Esophagus squamous epithelium (tissue), 5 donors: ENCODE measurements around the gene B4GALNT2. TPM values are rescaled to one million over a fixed set of nuclear protein-coding genes. Genes with fewer than 3 reads are reported as not detected.
"Not testable (repeated sequence)": the region's sequence is repeated elsewhere in the genome, so short reads cannot be mapped to it uniquely, and the experiment has no call there.

Experiments used
- DNase-seq: peaks from one replicate; lab custom pipeline; 2025; lab: John Stamatoyannopoulos, UW
- H3K27ac ChIP-seq, 4 donors: fragments of 200-600 bp; sonication (generic); one replicate each; pipeline ENCODE4 v1.5.1; 2016 to 2019; ENCODE audit warnings: mild to moderate bottlenecking in 1 of 4
- H3K27me3 ChIP-seq, 4 donors: fragments of 200-600 bp; sonication (generic); 1 replicate in 3 of 4; 2 replicates in 1 of 4; pipeline versions ENCODE4 v1.5.1 to v1.6.0; 2017 to 2021; ENCODE audit warnings: antibody characterized with exemption in 1 of 4
- H3K36me3 ChIP-seq, 3 donors: fragments of 200-600 bp; sonication (generic); one replicate each; pipeline ENCODE4 v1.5.1; 2016 to 2019
- H3K4me1 ChIP-seq, 3 donors: fragments of 200-600 bp; sonication (generic); one replicate each; pipeline ENCODE4 v1.5.1; 2017 to 2019
- H3K4me3 ChIP-seq, 4 donors: fragments of 200-600 bp; sonication (generic); 1 replicate in 3 of 4; 2 replicates in 1 of 4; pipeline ENCODE4 v1.5.1; 2016 to 2019; ENCODE audit warnings: mild to moderate bottlenecking in 2 of 4, moderate library complexity in 1 of 4
- H3K9me3 ChIP-seq, 3 donors: fragments of 200-600 bp; sonication (generic); one replicate each; pipeline ENCODE4 v1.5.1; 2016 to 2019
- POLR2A ChIP-seq, 4 donors: fragments of 450-650 bp; IDR thresholded peaks; one replicate each; pipeline ENCODE4 v1.6.1; 2017; ENCODE audit warnings: antibody characterized with exemption in 4 of 4, mild to moderate bottlenecking in 4 of 4, moderate library complexity in 3 of 4
- WGBS, 2 donors: methylation state at CpG; one replicate each; pipeline ENCODE4 v1.1.5; 2018; 5-methylcytosine and 5-hydroxymethylcytosine counted together
- intact Hi-C: fragments of 100-400 bp; cut with DNase I; formaldehyde crosslinking; loops from one replicate; pipeline ENCODE4 v1.15.0; 2022
- total RNA-seq, 4 donors: library from RNA; depleted of rRNA; stranded (reverse); fragments of >200 nt; gene quantifications; one replicate each; pipeline ENCODE4 v1.1.0, GENCODE V29; 2016
- TF ChIP-seq, protein P1 (sequence below), 6 experiments: fragments of 450-650 bp in 4 of 6; fragments of 200-600 bp in 2 of 6; sonication (generic) in 2 of 6; IDR thresholded peaks; one replicate each; pipeline ENCODE4 v1.5.1; 2016 to 2019; ENCODE audit warnings: antibody characterized with exemption in 6 of 6, mild to moderate bottlenecking in 4 of 6, moderate library complexity in 4 of 6
- donor health status: DM: yes; HTN: yes; CAD: no.

B4GALNT2 gene
- total RNA-seq, 4 donors from 2014 or later = 0.04 TPM; not detected in 3

- WGBS, 2 donors = 87 to 90% methylated on average over 5 to 7 of the region's 7 CpGs
- no peak overlapping the region for H3K4me3 ChIP-seq
Observed at GRCh38 chr17:49089094-49089493, 43.5 kb upstream of the B4GALNT2 start.

DNA sequence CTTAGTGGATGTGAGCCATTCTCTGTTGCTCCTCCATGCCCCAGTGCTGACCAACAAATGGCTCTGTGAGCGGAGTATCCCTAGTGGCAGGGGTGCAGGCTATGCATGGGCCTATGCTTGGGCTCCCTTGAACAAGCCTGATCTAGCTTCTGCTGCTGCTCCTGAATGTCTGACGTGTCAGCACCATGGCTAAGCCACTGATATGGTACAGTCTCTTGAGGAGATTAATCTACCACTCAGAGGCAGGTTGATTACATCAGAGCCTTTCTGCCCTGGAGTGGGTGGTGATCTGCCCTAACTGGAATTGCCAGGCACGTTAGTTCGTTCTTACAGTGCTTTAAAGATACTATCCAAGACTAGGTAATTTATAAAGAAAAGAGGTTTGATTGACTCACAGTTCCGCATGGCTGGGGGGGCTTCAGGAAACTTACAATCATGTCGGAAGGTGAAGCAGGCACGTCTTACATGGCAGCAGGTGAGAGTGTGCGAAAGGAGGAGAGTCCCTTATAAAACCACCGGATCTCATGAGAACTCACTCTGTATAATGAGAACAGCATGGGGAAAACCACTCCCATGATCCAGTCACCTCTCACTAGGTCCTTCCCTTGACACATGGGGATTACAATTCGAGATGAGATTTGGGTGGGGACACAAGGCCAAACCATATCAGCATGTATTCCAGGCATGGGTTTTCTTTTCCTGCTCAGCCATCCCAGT, 41.5 kb upstream of the B4GALNT2 start:
- Histone ChIP-seq H3K27me3 (peaks cover 0 to 31% (median 0%) of the 10 kb centered on the region in 4 donors), H3K4me1 (peaks cover 0 to 25% (median 5%) of the 10 kb centered on the region in 3 donors), H3K9me3 (no peaks in the 10 kb centered on the region), H3K27ac (peak overlapping the region; percentile 28 to 81 (median 55)), H3K36me3 (no peaks in the 10 kb centered on the region), H3K4me3 (no peak overlapping the region)
- DNase-seq = no peak
- intact Hi-C loops = no loop called here
- no peak for TF ChIP-seq POLR2A (IDR thresholded peaks at IDR 0.05)
- TF ChIP-seq, protein P1, sequence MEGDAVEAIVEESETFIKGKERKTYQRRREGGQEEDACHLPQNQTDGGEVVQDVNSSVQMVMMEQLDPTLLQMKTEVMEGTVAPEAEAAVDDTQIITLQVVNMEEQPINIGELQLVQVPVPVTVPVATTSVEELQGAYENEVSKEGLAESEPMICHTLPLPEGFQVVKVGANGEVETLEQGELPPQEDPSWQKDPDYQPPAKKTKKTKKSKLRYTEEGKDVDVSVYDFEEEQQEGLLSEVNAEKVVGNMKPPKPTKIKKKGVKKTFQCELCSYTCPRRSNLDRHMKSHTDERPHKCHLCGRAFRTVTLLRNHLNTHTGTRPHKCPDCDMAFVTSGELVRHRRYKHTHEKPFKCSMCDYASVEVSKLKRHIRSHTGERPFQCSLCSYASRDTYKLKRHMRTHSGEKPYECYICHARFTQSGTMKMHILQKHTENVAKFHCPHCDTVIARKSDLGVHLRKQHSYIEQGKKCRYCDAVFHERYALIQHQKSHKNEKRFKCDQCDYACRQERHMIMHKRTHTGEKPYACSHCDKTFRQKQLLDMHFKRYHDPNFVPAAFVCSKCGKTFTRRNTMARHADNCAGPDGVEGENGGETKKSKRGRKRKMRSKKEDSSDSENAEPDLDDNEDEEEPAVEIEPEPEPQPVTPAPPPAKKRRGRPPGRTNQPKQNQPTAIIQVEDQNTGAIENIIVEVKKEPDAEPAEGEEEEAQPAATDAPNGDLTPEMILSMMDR (IDR thresholded peaks at IDR 0.05) = peak in 1 of 6 experiments; percentile 28
- WGBS, 2 donors = 50 to 52% methylated on average over 8 to 9 of the region's 10 CpGs

More at GRCh38 chr17:49089094-49089493, 43.5 kb upstream of the B4GALNT2 start:
- TF ChIP-seq, protein P1 (IDR thresholded peaks at IDR 0.05) = no peak
- TF ChIP-seq POLR2A (IDR thresholded peaks at IDR 0.05) = no peak
- DNase-seq = no peak
- H3K27ac ChIP-seq = no peak overlapping the region
- H3K9me3 ChIP-seq = no peaks in the 10 kb centered on the region
- H3K4me1 ChIP-seq = peaks cover 0 to 28% (median 5%) of the 10 kb centered on the region in 3 donors
- H3K27me3 ChIP-seq = peaks cover 0 to 50% (median 0%) of the 10 kb centered on the region in 4 donors
- no peaks in the 10 kb centered on the region for H3K36me3 ChIP-seq
- intact Hi-C loops = no loop called here

GRCh38 chr17:49093131-49093530, 39.4 kb upstream of the B4GALNT2 start:
- DNase-seq = no peak
- H3K4me3 ChIP-seq = no peak overlapping the region
- WGBS, 2 donors = 46 to 56% methylated on average over 8 to 10 of the region's 10 CpGs
- no peak overlapping the region for H3K27ac ChIP-seq
- peaks cover 0 to 23% (median 5%) of the 10 kb centered on the region in 3 donors for H3K4me1 ChIP-seq
- intact Hi-C loops = no loop called here
- no peaks in the 10 kb centered on the region for H3K9me3 ChIP-seq
- no peaks in the 10 kb centered on the region for H3K36me3 ChIP-seq
- TF ChIP-seq POLR2A (IDR thresholded peaks at IDR 0.05) = no peak
- TF ChIP-seq, protein P1 (IDR thresholded peaks at IDR 0.05) = no peak
- peaks cover 0 to 16% (median 0%) of the 10 kb centered on the region in 4 donors for H3K27me3 ChIP-seq

- Histone ChIP-seq H3K36me3 (no peaks in the 10 kb centered on the region), H3K4me1 (peaks cover 0 to 22% (median 0%) of the 10 kb centered on the region in 3 donors), H3K27ac (peak overlapping the region in 2 of 4 donors; percentile 45 to 57), H3K9me3 (no peaks in the 10 kb centered on the region), H3K4me3 (no peak overlapping the region), H3K27me3 (peaks cover 0 to 33% (median 0%) of the 10 kb centered on the region in 4 donors)
- DNase-seq = no peak
- intact Hi-C loops = no loop called here
- TF ChIP-seq POLR2A (IDR thresholded peaks at IDR 0.05) = no peak
- TF ChIP-seq, protein P1 (IDR thresholded peaks at IDR 0.05) = no peak
Observed at GRCh38 chr17:49100601-49101000, 32.0 kb upstream of the B4GALNT2 start.

GRCh38 chr17:49101054-49101534, 31.5 kb upstream of the B4GALNT2 start:
- no peak for DNase-seq
- Histone ChIP-seq H3K36me3 (no peaks in the 10 kb centered on the region), H3K9me3 (no peaks in the 10 kb centered on the region), H3K27me3 (peaks cover 0 to 38% (median 0%) of the 10 kb centered on the region in 4 donors), H3K4me1 (peaks cover 0 to 22% (median 0%) of the 10 kb centered on the region in 3 donors), H3K4me3 (no peak overlapping the region), H3K27ac (peak overlapping the region in 3 of 4 donors; percentile 45 to 57 (median 45))
- intact Hi-C loops = no loop called here
- WGBS, 2 donors = 25 to 32% methylated on average over 4 of the region's 4 CpGs
- TF ChIP-seq, protein P1 (IDR thresholded peaks at IDR 0.05) = no peak
- no peak for TF ChIP-seq POLR2A (IDR thresholded peaks at IDR 0.05)

GRCh38 chr17:49103360-49103759, 29.2 kb upstream of the B4GALNT2 start:
- H3K27me3 ChIP-seq = peaks cover 0 to 30% (median 0%) of the 10 kb centered on the region in 4 donors
- H3K4me1 ChIP-seq = peaks cover 0 to 29% (median 0%) of the 10 kb centered on the region in 3 donors
- H3K9me3 ChIP-seq, H3K27ac ChIP-seq, H3K4me3 ChIP-seq, H3K36me3 ChIP-seq, intact Hi-C loops, DNase-seq: not testable (repeated sequence)
- WGBS, 2 donors = 94 to 95% methylated on average over 13 of the region's 14 CpGs
